Small intestine (tissue), 7 donors: Measurements from ENCODE around the gene RNF186. TPM values are rescaled to one million over a fixed set of nuclear protein-coding genes. Genes with fewer than 3 reads are reported as not detected.
"Not testable (repeated sequence)": the region's sequence is repeated elsewhere in the genome, so short reads cannot be mapped to it uniquely, and the experiment has no call there.

Source experiments
- DNase-seq, 2 donors: peaks; one replicate each; pipeline versions ENCODE4 v3.0.0 to v3.0.0-alpha.2; 2013
- FAIRE-seq: peaks from 2 replicates; lab custom pipeline; 2012; peaks lifted over from hg19 to GRCh38; lab: Jason Lieb, UNC
- H3K27ac ChIP-seq, 3 donors: one replicate each; pipeline ENCODE4 v1.5.1; 2013; ENCODE audit warnings: low read length in 2 of 3, mild to moderate bottlenecking in 2 of 3, control low read depth in 1 of 3, inconsistent platforms in 1 of 3, low read depth in 1 of 3, moderate library complexity in 1 of 3
- H3K27me3 ChIP-seq, 3 donors: one replicate each; pipeline ENCODE4 v1.6.1; 2013; ENCODE audit warnings: low read length in 3 of 3, inconsistent platforms in 1 of 3; ENCODE audit not compliant: control insufficient read depth in 3 of 3, insufficient read depth in 3 of 3
- H3K36me3 ChIP-seq, 3 donors: one replicate each; pipeline ENCODE4 v1.6.1; 2013; ENCODE audit warnings: low read length in 3 of 3, inconsistent platforms in 1 of 3, low read depth in 1 of 3, mild to moderate bottlenecking in 1 of 3, moderate library complexity in 1 of 3; ENCODE audit not compliant: control insufficient read depth in 3 of 3, insufficient read depth in 2 of 3
- H3K4me1 ChIP-seq, 3 donors: one replicate each; pipeline ENCODE4 v1.6.1; 2013; ENCODE audit warnings: low read length in 2 of 3, inconsistent platforms in 1 of 3, low read depth in 1 of 3, mild to moderate bottlenecking in 1 of 3, moderate library complexity in 1 of 3; ENCODE audit not compliant: control insufficient read depth in 3 of 3, insufficient read depth in 2 of 3
- H3K4me3 ChIP-seq, 3 donors: one replicate each; pipeline ENCODE4 v1.5.1; 2013; ENCODE audit warnings: low read length in 3 of 3, control low read depth in 1 of 3, inconsistent platforms in 1 of 3, low read depth in 1 of 3, mild to moderate bottlenecking in 1 of 3, moderate library complexity in 1 of 3
- H3K9me3 ChIP-seq, 2 donors: one replicate each; pipeline ENCODE4 v1.6.1; 2013; ENCODE audit warnings: low read depth in 1 of 2, low read length in 1 of 2; ENCODE audit not compliant: control insufficient read depth in 2 of 2, insufficient read depth in 1 of 2
- whole genome bisulfite sequencing, 3 donors: extraction: QIAGEN DNeasy Blood & Tissue Kit; methylation state at CpG; one replicate each; pipeline ENCODE4 v1.1.7; 2013; 5-methylcytosine and 5-hydroxymethylcytosine counted together
- polyA plus RNA-seq, 4 donors: library from polyadenylated mRNA; stranded (reverse) in 3 of 4; unstranded in 1 of 4; fragments of 200-250 nt in 3 of 4; fragments of 120-200 nt in 1 of 4; gene quantifications; one replicate each; pipeline versions ENCODE4 v1.2.1 to v1.2.3, GENCODE V29; 2013
- donor health status: healthy with polysubstance abuse.
- donor health status: control.
- donor health status: control.
- donor health status: Bipolar disorder and iron deficiency.
- donor health status: healthy.

The RNF186 gene
- polyA plus RNA-seq, 4 donors = 41.8 to 257 (median 104) TPM

- Histone ChIP-seq H3K27ac (peak within 1 kb of the TSS; percentile 96 to 99 (median 98)), H3K4me1 (peaks cover 3 to 12% (median 8%) of the 10 kb centered on the region in 3 donors), H3K36me3 (peaks cover 0 to 3% (median 0%) of the 10 kb centered on the region in 3 donors), H3K4me3 (peak within 1 kb of the TSS; percentile 57 to 85 (median 77)), H3K27me3 (no peaks in the 10 kb centered on the region), H3K9me3 (no peaks in the 10 kb centered on the region)
- 0 to 2% (median 1%) methylated on average over 29 to 70 of the region's 70 CpGs for WGBS, 3 donors
- FAIRE-seq = no peak
- peak; percentile 94 for DNase-seq
These were observed 15.6 kb downstream of the RNF186 start, which contains the start of gene TMCO4 for GRCh38 chr1:19799230-19800075. TSS of gene TMCO4 (minus strand) at chr1:19799916. CDS start at chr1:19780758, 19,158 bp downstream.

GRCh38 chr1:19798486-19799229 lies 16.4 kb downstream of the RNF186 start:
- 60 to 62% (median 62%) methylated on average over 6 of the region's 6 CpGs for whole genome bisulfite sequencing, 3 donors
- no peak for FAIRE-seq
- peak overlapping the region; percentile 96 to 99 (median 98) for H3K27ac ChIP-seq

GRCh38 chr1:19797827-19798226 lies 17.3 kb downstream of the RNF186 start:
- peaks cover 0 to 5% (median 0%) of the 10 kb centered on the region in 3 donors for H3K36me3 ChIP-seq
- H3K27me3 ChIP-seq = no peaks in the 10 kb centered on the region
- H3K27ac ChIP-seq = peak overlapping the region in 1 of 3 donors; percentile 14
- FAIRE-seq (no peak), DNase-seq (no peak)
- no peak overlapping the region for H3K4me3 ChIP-seq
- peaks cover 3 to 11% (median 8%) of the 10 kb centered on the region in 3 donors for H3K4me1 ChIP-seq
- WGBS, 3 donors = 72 to 79% (median 78%) methylated on average over 5 of the region's 5 CpGs
- no peaks in the 10 kb centered on the region for H3K9me3 ChIP-seq

More at GRCh38 chr1:19798486-19799229, 16.4 kb downstream of the RNF186 start:
- H3K4me1 ChIP-seq = peaks cover 3 to 11% (median 8%) of the 10 kb centered on the region in 3 donors
- H3K9me3 ChIP-seq = no peaks in the 10 kb centered on the region
- peaks cover 0 to 3% (median 0%) of the 10 kb centered on the region in 3 donors for H3K36me3 ChIP-seq
- peak overlapping the region in 1 of 3 donors; percentile 85 for H3K4me3 ChIP-seq
- no peaks in the 10 kb centered on the region for H3K27me3 ChIP-seq
- DNase-seq = no peak

GRCh38 chr1:19794583-19794982 lies 20.5 kb downstream of the RNF186 start:
- Histone ChIP-seq H3K9me3 (no peaks in the 10 kb centered on the region), H3K4me1 (peaks cover 3 to 9% (median 5%) of the 10 kb centered on the region in 3 donors), H3K36me3 (peaks cover 0 to 14% (median 0%) of the 10 kb centered on the region in 3 donors), H3K4me3 (no peak overlapping the region), H3K27ac (no peak overlapping the region), H3K27me3 (no peaks in the 10 kb centered on the region)
- DNase-seq = no peak
- no peak for FAIRE-seq
- WGBS, 3 donors = 81 to 87% (median 83%) methylated on average over 4 of the region's 4 CpGs

- DNase-seq (no peak), FAIRE-seq (no peak)
- WGBS, 3 donors = 61 to 76% (median 71%) methylated on average over 5 to 6 of the region's 6 CpGs
- Histone ChIP-seq H3K9me3 (no peaks in the 10 kb centered on the region), H3K27me3 (no peaks in the 10 kb centered on the region), H3K36me3 (peaks cover 0 to 14% (median 0%) of the 10 kb centered on the region in 3 donors), H3K4me1 (no peaks in the 10 kb centered on the region), H3K4me3 (no peak overlapping the region), H3K27ac (no peak overlapping the region)
These were observed 21.6 kb downstream of the RNF186 start for GRCh38 chr1:19793360-19794046.

- 81 to 91% (median 86%) methylated on average over 4 of the region's 4 CpGs for WGBS, 3 donors
- Histone ChIP-seq H3K4me3 (no peak overlapping the region), H3K9me3 (no peaks in the 10 kb centered on the region), H3K36me3 (peaks cover 0 to 14% (median 0%) of the 10 kb centered on the region in 3 donors), H3K4me1 (no peaks in the 10 kb centered on the region), H3K27ac (no peak overlapping the region), H3K27me3 (no peaks in the 10 kb centered on the region)
- FAIRE-seq (no peak), DNase-seq (no peak)
These were observed 22.7 kb downstream of the RNF186 start for GRCh38 chr1:19792237-19793002.

- peaks cover 0 to 23% (median 5%) of the 10 kb centered on the region in 3 donors for H3K36me3 ChIP-seq
- 86 to 88% (median 86%) methylated on average over 9 of the region's 9 CpGs for WGBS, 3 donors
- not testable (repeated sequence) for DNase-seq, H3K27ac ChIP-seq, H3K4me3 ChIP-seq, H3K27me3 ChIP-seq, H3K9me3 ChIP-seq, H3K4me1 ChIP-seq, FAIRE-seq
These were observed 24.8 kb downstream of the RNF186 start for GRCh38 chr1:19790061-19790975.
